Testis (tissue), 2 donors: ENCODE results near the gene VIPAS39.

Experiments used
- CTCF ChIP-seq, 3 experiments: fragments of 450-650 bp in 2 of 3; fragments of 200-600 bp in 1 of 3; sonication (generic) in 1 of 3; IDR thresholded peaks; one replicate each; pipeline ENCODE4 v1.5.1; 2016 to 2019; ENCODE audit warnings: antibody characterized with exemption in 3 of 3, mild to moderate bottlenecking in 2 of 3, moderate library complexity in 1 of 3
- POLR2A ChIP-seq: fragments of 450-650 bp; IDR thresholded peaks from one replicate; pipeline ENCODE4 v1.6.1; 2017; ENCODE audit warnings: antibody characterized with exemption, mild to moderate bottlenecking, moderate library complexity

GRCh38 chr14:77376771-77377501 lies 80.5 kb downstream of the VIPAS39 start, which contains the start of the genes SAMD15 and TMED8:
- TF ChIP-seq POLR2A: no peak
- peak; percentile 28 to 43 (median 35) for TF ChIP-seq CTCF (IDR thresholded peaks at IDR 0.05)
